ENCODE measurements around the gene TXNDC9. TPM values are rescaled to one million over a fixed set of nuclear protein-coding genes. Genes with fewer than 3 reads are reported as not detected.
"Not testable (repeated sequence)": the region's sequence is repeated elsewhere in the genome, so short reads cannot be mapped to it uniquely, and the experiment has no call there.

The TXNDC9 gene
- total RNA-seq, 4 donors from 2014 or later: 27.6 to 46.5 (median 35.4) TPM

DNA sequence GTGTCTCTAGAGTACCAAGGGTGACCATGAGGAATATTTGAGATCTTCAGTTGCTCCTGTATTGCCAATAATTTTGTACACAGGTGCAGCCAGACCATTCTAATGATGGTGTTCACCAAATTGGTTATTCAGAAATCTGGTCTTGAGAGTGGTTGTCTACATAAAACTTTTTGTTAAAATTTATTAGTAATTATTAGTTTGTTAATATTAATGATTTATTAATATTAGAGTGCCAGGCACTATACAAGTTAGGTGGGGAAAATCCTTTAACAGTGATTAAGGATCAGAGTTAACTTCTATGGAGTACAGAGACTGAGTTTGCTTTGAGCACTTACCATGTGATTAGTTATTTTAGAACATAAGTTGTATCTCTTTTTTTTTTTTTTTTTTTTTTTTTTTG is 10.1 kb upstream of the TXNDC9 start:
- TF ChIP-seq, protein P1, sequence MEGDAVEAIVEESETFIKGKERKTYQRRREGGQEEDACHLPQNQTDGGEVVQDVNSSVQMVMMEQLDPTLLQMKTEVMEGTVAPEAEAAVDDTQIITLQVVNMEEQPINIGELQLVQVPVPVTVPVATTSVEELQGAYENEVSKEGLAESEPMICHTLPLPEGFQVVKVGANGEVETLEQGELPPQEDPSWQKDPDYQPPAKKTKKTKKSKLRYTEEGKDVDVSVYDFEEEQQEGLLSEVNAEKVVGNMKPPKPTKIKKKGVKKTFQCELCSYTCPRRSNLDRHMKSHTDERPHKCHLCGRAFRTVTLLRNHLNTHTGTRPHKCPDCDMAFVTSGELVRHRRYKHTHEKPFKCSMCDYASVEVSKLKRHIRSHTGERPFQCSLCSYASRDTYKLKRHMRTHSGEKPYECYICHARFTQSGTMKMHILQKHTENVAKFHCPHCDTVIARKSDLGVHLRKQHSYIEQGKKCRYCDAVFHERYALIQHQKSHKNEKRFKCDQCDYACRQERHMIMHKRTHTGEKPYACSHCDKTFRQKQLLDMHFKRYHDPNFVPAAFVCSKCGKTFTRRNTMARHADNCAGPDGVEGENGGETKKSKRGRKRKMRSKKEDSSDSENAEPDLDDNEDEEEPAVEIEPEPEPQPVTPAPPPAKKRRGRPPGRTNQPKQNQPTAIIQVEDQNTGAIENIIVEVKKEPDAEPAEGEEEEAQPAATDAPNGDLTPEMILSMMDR (IDR thresholded peaks at IDR 0.05): no peak
- no peak for ATAC-seq (ENCODE audit: low FRiP score)
- DNase-seq (ENCODE audit: low spot score): no peak

DNA sequence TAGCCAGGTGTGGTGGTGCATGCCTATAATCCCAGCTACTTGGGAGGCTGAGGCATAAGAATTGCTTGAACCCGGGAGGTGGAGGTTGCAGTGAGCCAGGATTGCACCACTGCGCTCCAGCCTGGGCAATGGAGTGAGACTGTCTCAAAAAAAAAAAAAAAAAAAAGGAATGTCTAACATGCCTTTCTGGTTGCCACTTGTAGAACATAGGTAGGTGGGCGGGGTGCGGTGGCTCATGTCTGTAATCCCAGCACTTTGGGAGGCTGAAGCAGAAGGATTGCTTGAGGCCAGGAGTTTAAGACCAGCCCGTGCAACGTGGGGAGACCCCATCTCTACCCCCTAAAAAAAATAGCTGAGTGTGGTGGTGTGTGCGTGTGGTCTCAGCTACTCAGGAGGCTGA is 9.3 kb upstream of the TXNDC9 start:
- not testable (repeated sequence) for DNase-seq (ENCODE audit: low spot score); ATAC-seq (ENCODE audit: low FRiP score)

DNA sequence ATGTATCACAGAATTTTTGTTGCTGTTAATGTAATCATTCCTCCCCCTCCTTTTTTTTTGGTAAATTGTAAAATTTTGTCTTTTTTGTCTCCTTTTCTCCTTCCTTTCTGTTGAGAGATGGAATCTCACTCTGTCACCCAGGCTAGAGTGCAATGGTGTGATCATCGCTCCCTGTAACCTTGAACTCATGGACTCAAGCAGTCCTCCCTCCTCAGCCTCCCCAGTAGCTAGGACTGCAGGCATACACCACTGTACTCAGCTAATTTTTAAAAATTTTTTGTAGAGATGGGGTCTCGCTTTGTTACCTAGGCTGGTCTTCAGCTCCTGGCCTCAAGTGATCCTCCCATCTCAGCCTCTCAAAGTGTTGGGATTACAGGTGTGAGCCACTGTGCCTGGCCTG is 6.4 kb upstream of the TXNDC9 start:
- TF ChIP-seq, protein P1 (IDR thresholded peaks at IDR 0.05): no peak
- no peak for ATAC-seq (ENCODE audit: low FRiP score)
- DNase-seq (ENCODE audit: low spot score): no peak

DNA sequence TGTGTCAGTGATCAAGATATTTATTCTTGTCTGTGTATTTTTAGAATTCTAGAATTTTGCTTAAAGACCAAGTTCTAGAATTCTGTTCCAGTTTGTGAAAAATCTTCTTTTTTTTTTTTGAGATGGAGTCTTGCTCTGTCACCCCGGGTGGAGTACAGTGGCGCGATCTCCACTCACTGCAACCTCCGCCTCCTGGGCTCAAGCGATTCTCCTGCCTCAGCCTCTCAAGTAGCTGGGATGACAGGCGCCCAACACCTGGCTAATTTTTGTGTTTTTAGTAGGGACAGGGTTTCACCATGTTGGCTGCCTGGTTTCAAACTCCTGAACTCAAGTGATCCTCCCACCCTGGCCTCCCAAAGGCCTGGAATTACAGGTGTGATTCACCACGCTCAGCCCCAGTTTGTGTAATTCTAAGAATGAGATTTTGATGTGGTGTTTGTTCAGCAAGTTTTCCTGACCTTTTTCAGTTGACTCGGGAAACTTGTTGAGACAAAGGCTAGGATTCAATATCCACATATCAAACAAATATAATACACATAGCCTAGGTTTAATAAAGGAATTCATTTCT is 4.6 kb upstream of the TXNDC9 start:
- DNase-seq (ENCODE audit: low spot score): no peak
- TF ChIP-seq, protein P1 (IDR thresholded peaks at IDR 0.05): no peak
- ATAC-seq (ENCODE audit: low FRiP score): no peak

DNA sequence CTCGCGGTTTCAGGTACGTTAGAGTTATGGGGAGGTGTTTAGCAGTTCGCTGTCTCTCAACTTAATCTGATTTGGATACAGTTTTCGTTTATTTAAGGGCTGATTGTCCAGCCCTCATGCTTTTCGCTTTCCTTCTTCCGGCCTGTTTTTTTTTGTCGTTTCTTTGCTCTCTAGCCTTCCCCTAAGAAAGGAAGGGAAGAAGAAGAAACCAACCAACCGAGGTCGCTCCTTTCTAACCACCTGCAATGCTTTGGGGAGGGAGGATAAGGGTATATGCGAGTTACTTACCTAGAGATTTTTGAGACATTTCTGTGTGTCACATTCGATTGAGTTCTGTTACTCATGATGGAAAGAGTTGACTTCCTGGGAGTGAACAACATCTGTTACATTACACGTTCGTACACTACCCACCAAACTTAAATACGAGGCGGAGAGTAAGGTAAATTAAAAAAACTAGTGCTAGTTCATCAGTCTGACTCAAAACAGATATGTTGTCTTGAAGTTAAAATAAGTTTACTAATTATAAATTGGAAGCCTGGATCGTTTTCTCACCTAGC is 2.0 kb upstream of the TXNDC9 start:
- ATAC-seq (ENCODE audit: low FRiP score): no peak
- TF ChIP-seq, protein P1 (IDR thresholded peaks at IDR 0.05): no peak
- DNase-seq (ENCODE audit: low spot score): no peak

DNA sequence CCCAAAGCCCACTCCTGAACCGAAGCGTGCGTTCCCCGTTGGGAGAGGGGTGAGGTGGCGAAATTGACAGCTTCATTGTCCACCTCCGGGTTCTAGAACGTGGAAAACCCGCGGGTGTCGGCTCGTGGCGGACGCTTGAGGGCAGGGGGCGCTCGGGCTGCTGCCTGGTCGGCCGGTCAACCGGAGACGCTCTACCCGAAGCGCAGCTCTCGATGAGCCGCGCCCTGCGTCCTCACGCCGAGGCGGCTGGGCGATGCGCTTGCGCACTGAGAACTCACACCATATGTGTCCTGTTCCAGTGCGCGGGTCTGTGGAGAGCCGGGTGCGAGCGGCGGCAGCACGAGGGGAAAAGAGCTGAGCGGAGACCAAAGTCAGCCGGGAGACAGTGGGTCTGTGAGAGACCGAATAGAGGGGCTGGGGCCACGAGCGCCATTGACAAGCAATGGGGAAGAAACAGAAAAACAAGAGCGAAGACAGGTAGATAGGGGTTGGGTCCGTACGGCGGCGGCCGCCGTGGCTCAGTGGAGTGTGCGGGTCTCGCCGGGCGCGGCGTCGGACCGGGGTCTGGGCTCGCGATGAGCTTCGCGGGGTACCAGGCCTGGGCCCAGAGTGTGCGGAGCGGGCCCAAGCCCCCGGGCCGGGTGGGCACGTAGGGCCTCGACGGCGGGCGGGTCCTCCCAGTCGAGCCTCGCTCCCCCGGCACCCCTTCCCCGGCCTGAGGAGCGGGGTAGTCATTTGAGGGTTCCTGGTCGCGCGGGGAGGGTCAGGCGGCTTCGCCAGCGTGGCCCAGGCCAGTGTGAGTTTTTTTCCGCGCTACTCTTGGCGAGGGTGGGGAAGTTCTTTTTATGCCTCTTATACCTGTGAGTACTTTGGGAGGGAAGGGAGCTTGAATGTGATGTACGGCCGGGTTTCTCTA is 1.2 kb upstream of the TXNDC9 start, which contains the start of gene EIF5B:
TSS of gene EIF5B (plus strand) at position 277 of the 916 bp plus-strand sequence. CDS start at position 443, 166 bp downstream.
- ATAC-seq (ENCODE audit: low FRiP score) (peak; percentile 92), DNase-seq (ENCODE audit: low spot score) (peak; percentile 72)
- TF ChIP-seq, protein P1 (IDR thresholded peaks at IDR 0.05): no peak

DNA sequence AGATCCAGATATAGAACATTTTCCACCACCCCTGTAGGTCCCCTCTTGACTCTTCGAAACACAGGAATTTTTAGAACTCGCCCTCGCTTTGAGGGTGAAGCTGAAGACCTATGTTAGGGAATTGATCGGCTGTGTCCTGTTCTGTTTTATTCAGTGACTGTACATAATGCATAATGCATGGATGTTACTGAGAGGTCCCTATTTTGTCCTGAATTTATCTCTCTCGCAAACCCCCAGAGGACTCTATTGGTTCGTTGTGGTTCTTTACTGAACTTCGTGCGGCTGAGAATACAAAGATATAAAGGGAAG is 625 bp upstream of the TXNDC9 start:
- TF ChIP-seq, protein P1 (IDR thresholded peaks at IDR 0.05): no peak
- ATAC-seq (ENCODE audit: low FRiP score) (no peak), DNase-seq (ENCODE audit: low spot score) (no peak)
